Ovary (tissue), 9 donors: ENCODE measurements around the gene MKRN2. TPM values are rescaled to one million over a fixed set of nuclear protein-coding genes. Genes with fewer than 3 reads are reported as not detected.

Source experiments
- DNase-seq, 5 donors: peaks; one replicate each; pipeline ENCODE4 v3.0.0-alpha.2; 2019 to 2020
- H3K27ac ChIP-seq, 2 donors: fragments of 200-600 bp; one replicate each; pipeline versions ENCODE4 v1.5.1 to v1.8.0; 2019 to 2022
- H3K27me3 ChIP-seq: fragments of 200-600 bp; one replicate; pipeline ENCODE4 v1.8.0; 2022
- H3K36me3 ChIP-seq: fragments of 200-600 bp; sonication (generic); one replicate; pipeline ENCODE4 v1.5.1; 2019
- H3K4me1 ChIP-seq: one replicate; pipeline ENCODE4 v1.8.1; 2013; ENCODE audit warnings: mild to moderate bottlenecking, moderate library complexity; ENCODE audit not compliant: insufficient read depth
- H3K4me3 ChIP-seq: fragments of 200-600 bp; sonication (generic); one replicate; pipeline ENCODE4 v1.5.1; 2017
- H3K9me3 ChIP-seq, 2 donors: fragments of 200-600 bp in 1 of 2; sonication (generic) in 1 of 2; one replicate each; pipeline versions ENCODE4 v1.5.1 to v1.8.1; 2013 to 2019; ENCODE audit warnings: mild to moderate bottlenecking in 1 of 2, moderate library complexity in 1 of 2
- EP300 ChIP-seq: sonication (generic); formaldehyde crosslinking; IDR thresholded peaks from one replicate; pipeline ENCODE4 v1.6.1; 2017; ENCODE audit warnings: antibody characterized with exemption
- POLR2A ChIP-seq: fragments of 450-650 bp; IDR thresholded peaks from one replicate; pipeline ENCODE4 v1.6.1; 2017; ENCODE audit warnings: antibody characterized with exemption, mild to moderate bottlenecking, moderate library complexity
- WGBS, 3 donors: extraction: QIAGEN DNeasy Blood & Tissue Kit in 1 of 3; methylation state at CpG; one replicate each; pipeline versions ENCODE4 v1.1.5 to v1.1.7; 2013 to 2017; 5-methylcytosine and 5-hydroxymethylcytosine counted together
- intact Hi-C, 4 donors: fragments of 100-400 bp; cut with DNase I; formaldehyde crosslinking; loops; one replicate each; pipeline versions ENCODE4 v1.11.0 to v1.15.1; 2022 to 2023
- polyA plus RNA-seq, 2 donors: library from polyadenylated mRNA; stranded (reverse); fragments of 200-250 nt in 1 of 2; fragments of 350-450 nt in 1 of 2; fragmentation: Illumina TruSeq in 1 of 2; extraction: RNeasy Lipid Tissue Mini Kit (QIAGEN cat#74804) in 1 of 2; gene quantifications; one replicate each; pipeline ENCODE4 v1.2.3, GENCODE V29; 2013 to 2014
- total RNA-seq, 7 donors: library from RNA; depleted of rRNA in 2 of 7; stranded (reverse); fragments of >200 nt in 2 of 7; fragmentation: NEBNext Ultra II Directional in 3 of 7; extraction: Animal tissue kit (Norgen Biotek cat#: 25700) in 3 of 7; gene quantifications; one replicate each; pipeline versions ENCODE4 v1.1.0 to v1.2.4, GENCODE V29; 2016 to 2023
- TF ChIP-seq, protein P1 (sequence below), 3 donors: fragments of 450-650 bp in 2 of 3; fragments of 200-600 bp in 1 of 3; IDR thresholded peaks; one replicate each; pipeline versions ENCODE4 v1.5.1 to v1.8.0; 2016 to 2022; ENCODE audit warnings: antibody characterized with exemption in 3 of 3, mild to moderate bottlenecking in 1 of 3
- donor health status: DM: no; HTN: no; CAD: no; lungs with moderate emphysema.
- donor health status: DM: no; HTN: no; CAD: no.
- donor health status: Bipolar disorder and iron deficiency.
- donor health status: DM: yes; HTN: yes; CAD: no.
- donor health status: DM: no; HTN: no; CAD: no.
- donor health status: DM: yes; HTN: yes; CAD: no.

Gene MKRN2
- total and polyA plus RNA-seq, 9 donors: 23.8 to 42.3 (median 28.8) TPM

DNA sequence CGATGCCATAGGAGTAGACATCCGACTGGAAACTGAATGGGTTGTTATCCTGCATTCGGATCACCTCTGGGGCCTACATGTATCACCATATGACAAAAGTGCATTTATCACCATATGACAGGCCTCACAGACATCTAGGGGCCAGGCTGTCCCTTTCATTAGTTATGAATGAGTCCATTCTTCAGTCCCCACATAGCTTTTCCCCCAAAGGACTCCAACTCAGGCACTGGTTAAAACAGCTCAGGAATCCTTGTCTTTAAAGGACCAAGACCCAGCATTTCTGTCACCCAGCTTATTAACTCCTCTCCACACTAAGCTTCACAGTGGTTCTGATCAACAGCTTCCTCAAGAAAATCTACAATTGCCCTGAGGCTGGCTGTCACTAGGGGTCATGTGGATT, 28.3 kb downstream of the MKRN2 start:
- WGBS, 3 donors: 87 to 90% (median 88%) methylated on average over 3 of the region's 3 CpGs
- no peak overlapping the region for H3K27ac ChIP-seq

DNA sequence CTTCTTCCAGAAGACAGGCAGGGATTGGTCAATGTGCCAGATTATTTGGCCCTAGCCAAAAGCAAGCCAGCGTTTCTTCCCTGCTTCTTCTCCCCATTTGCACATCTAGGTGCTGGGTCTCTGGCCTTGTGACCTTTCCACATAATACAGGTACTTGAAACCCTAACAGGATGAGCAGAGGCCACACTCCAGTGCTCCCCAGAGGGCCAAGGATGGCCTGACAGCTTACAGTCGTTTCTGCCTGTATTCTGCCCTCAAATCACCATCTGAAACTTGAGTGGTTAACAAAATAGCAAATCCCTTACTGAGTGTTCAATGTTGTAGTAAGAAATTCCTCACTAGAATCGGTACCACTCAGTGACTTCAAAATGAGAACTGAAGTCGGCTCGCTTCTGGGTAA, 29.1 kb downstream of the MKRN2 start:
- no peaks in the 10 kb centered on the region for H3K36me3 ChIP-seq

More for the DNA sequence above, 28.3 kb downstream of the MKRN2 start:
- Histone ChIP-seq H3K4me1 (no peaks in the 10 kb centered on the region), H3K9me3 (no peaks in the 10 kb centered on the region), H3K36me3 (no peaks in the 10 kb centered on the region), H3K4me3 (no peak overlapping the region), H3K27me3 (no peaks in the 10 kb centered on the region)
- TF ChIP-seq POLR2A (no peak), EP300 (no peak)
- TF ChIP-seq, protein P1, sequence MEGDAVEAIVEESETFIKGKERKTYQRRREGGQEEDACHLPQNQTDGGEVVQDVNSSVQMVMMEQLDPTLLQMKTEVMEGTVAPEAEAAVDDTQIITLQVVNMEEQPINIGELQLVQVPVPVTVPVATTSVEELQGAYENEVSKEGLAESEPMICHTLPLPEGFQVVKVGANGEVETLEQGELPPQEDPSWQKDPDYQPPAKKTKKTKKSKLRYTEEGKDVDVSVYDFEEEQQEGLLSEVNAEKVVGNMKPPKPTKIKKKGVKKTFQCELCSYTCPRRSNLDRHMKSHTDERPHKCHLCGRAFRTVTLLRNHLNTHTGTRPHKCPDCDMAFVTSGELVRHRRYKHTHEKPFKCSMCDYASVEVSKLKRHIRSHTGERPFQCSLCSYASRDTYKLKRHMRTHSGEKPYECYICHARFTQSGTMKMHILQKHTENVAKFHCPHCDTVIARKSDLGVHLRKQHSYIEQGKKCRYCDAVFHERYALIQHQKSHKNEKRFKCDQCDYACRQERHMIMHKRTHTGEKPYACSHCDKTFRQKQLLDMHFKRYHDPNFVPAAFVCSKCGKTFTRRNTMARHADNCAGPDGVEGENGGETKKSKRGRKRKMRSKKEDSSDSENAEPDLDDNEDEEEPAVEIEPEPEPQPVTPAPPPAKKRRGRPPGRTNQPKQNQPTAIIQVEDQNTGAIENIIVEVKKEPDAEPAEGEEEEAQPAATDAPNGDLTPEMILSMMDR (IDR thresholded peaks at IDR 0.05): no peak
- intact Hi-C loops: no loop called here
- no peak for DNase-seq

DNA sequence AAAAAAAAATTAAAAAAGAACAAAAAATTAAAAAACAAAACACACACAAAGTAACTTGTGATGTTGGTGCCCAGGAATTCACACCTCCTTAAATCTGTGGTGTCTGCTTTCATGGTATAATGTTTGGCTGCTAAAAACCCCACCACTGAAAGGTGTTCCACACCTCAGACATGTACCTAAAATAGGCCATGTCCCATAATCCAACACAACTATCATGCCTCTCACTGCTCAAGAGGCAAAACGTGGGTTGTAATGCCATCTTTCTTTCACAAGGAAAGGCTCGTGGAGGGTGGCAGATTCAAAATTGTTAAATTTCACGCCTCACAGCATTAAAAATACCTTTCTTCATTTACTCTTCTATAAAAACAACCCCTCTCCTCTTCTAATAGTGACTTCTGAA, 29.5 kb downstream of the MKRN2 start:
- WGBS, 3 donors: 86 to 89% (median 86%) methylated on average over 3 of the region's 3 CpGs
- no peak for DNase-seq
- intact Hi-C loops: no loop called here
- no peaks in the 10 kb centered on the region for H3K9me3 ChIP-seq
- no peaks in the 10 kb centered on the region for H3K27me3 ChIP-seq
- H3K4me3 ChIP-seq: no peak overlapping the region
- no peaks in the 10 kb centered on the region for H3K4me1 ChIP-seq
- H3K36me3 ChIP-seq: no peaks in the 10 kb centered on the region
- no peak for TF ChIP-seq POLR2A
- TF ChIP-seq, protein P1 (IDR thresholded peaks at IDR 0.05): no peak
- no peak for TF ChIP-seq EP300
- no peak overlapping the region for H3K27ac ChIP-seq

More for the DNA sequence above, 29.1 kb downstream of the MKRN2 start:
- 61 to 74% (median 64%) methylated on average over 5 of the region's 5 CpGs for WGBS, 3 donors
- Histone ChIP-seq H3K4me1 (no peaks in the 10 kb centered on the region), H3K9me3 (no peaks in the 10 kb centered on the region), H3K27ac (no peak overlapping the region), H3K4me3 (no peak overlapping the region), H3K27me3 (no peaks in the 10 kb centered on the region)
- intact Hi-C loops: no loop called here
- DNase-seq: no peak
- TF ChIP-seq EP300: no peak
- TF ChIP-seq POLR2A: no peak
- TF ChIP-seq, protein P1 (IDR thresholded peaks at IDR 0.05): no peak

DNA sequence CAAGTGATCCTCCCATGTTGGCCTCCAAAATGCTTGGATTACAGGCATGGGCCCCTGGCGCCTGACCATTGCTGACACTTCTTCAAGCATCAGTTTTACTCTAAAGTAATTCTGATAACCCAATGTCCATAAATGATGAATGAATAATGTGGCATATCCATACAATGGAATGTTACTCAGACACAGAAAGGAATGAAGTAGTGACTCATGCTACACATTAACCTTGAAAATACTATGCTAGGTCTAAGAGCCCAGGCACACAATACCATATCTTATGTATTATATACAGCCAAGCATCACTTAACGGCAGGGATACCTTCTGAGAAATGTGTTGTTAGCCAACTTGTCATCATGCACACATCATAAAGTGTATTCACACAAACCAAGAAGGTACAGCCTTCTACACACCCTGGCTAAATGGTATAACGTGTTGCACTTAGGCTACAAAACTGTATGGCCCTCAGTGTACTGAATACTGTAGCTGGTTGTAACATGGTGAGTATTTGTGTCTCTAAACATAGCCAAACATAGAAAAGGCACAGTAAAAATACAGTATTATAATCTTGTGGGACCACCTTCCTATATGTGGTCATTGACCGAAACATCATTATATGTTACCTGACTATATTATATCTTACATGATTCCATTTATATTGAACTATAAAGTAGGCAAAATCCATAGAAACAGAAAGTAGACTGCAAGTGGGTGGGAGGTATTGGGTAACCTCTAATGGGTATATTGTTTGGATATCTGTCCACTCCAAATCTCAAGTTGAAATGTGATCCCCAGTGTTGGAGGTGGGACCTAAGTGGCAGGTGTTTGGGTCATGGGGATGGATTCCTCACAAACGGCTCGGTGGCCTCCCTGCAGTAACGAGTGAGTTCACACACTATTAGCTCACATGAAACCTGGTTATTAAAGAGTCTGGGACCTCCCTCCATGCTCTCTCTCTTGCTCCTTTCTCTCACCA, 31.4 kb downstream of the MKRN2 start:
- H3K4me3 ChIP-seq: no peak overlapping the region
- no peak overlapping the region for H3K27ac ChIP-seq
- no peaks in the 10 kb centered on the region for H3K27me3 ChIP-seq
- WGBS, 3 donors: 76 to 82% (median 77%) methylated on average over 7 of the region's 7 CpGs
- intact Hi-C loops: no loop called here
- H3K36me3 ChIP-seq: no peaks in the 10 kb centered on the region
- no peaks in the 10 kb centered on the region for H3K9me3 ChIP-seq
- no peaks in the 10 kb centered on the region for H3K4me1 ChIP-seq
- no peak for DNase-seq
- TF ChIP-seq EP300: no peak
- no peak for TF ChIP-seq POLR2A
- TF ChIP-seq, protein P1 (IDR thresholded peaks at IDR 0.05): no peak
